HCT116 (cell line): Measurements from ENCODE around the gene GARNL3. TPM values are rescaled to one million over a fixed set of nuclear protein-coding genes. Genes with fewer than 3 reads are reported as not detected.

ENCODE experiments used
- ATAC-seq: fragments of 200-7000 bp; cut with Tn5 transposase; 2 replicates; pipeline ENCODE4 v1.9.1; 2020; ENCODE audit warnings: mild to moderate bottlenecking, moderate library complexity
- BruUV-seq: library from RNA; stranded (reverse); fragments of 400-500 nt; replicated peaks from 2 replicates; lab custom pipeline; 2021; lab: Mats Ljungman, UMichigan
- CTCF ChIA-PET: fragments of 300-600 bp; sonication (Branson Sonifier 250); formaldehyde crosslinking; loops from one replicate; lab custom pipeline; 2021; ENCODE audit warnings: antibody characterized with exemption; lab: Charles Lee
- POLR2A ChIA-PET: fragments of 300-600, 350-600 bp; sonication (Branson Sonifier 250); formaldehyde crosslinking; loops from one replicate; lab custom pipeline; 2021; ENCODE audit warnings: antibody characterized with exemption; lab: Charles Lee
- RAD21 ChIA-PET, 2 experiments: fragments of 300-600 bp; sonication (Branson Sonifier 250); formaldehyde crosslinking; loops; one replicate each; lab custom pipeline; 2023; ENCODE audit warnings: low total read pairs in 2 of 2; ENCODE audit not compliant: uncharacterized antibody in 2 of 2, unreplicated experiment in 2 of 2, low non-redundant PET in 1 of 2; lab: Charles Lee
- DNase-seq: peaks from one replicate; pipeline ENCODE4 v3.0.0-alpha.2; 2010; ENCODE audit warnings: low read depth, low spot score
- H2AFZ ChIP-seq: fragments of 200-600 bp; shearing (Covaris generic), sonication (generic); 2 replicates; pipeline ENCODE4 v1.6.1; 2017; ENCODE audit warnings: low read depth, mixed run types, mixed read lengths, antibody characterized with exemption, low read length; ENCODE audit not compliant: poor library complexity, severe bottlenecking
- H3K27ac ChIP-seq: 2 replicates; pipeline ENCODE4 v1.5.1; 2012; ENCODE audit warnings: low read depth, low read length
- H3K27me3 ChIP-seq: fragments of 200-600 bp; sonication (generic); 2 replicates; pipeline ENCODE4 v1.6.1; 2016; ENCODE audit warnings: mixed run types, low read length, mixed read lengths; ENCODE audit not compliant: insufficient read depth
- H3K36me3 ChIP-seq, 2 experiments: fragments of 200-500 bp in 1 of 2; fragments of 200-600 bp in 1 of 2; sonication (Bioruptor generic) in 1 of 2; sonication (generic) in 1 of 2; 2 replicates each; pipeline versions ENCODE4 v1.5.1 to v1.6.1; 2014 to 2016; ENCODE audit warnings: low read length in 2 of 2, inconsistent platforms in 1 of 2, mixed read lengths in 1 of 2, mixed run types in 1 of 2; ENCODE audit not compliant: insufficient read depth in 2 of 2, control insufficient read depth in 1 of 2
- H3K4me1 ChIP-seq, 2 experiments: fragments of 200-600 bp in 1 of 2; sonication (generic) in 1 of 2; 2 replicates each; pipeline versions ENCODE4 v1.5.1 to v1.6.1; 2012 to 2017; ENCODE audit warnings: low read length in 2 of 2, inconsistent platforms in 1 of 2, mild to moderate bottlenecking in 1 of 2, mixed read lengths in 1 of 2, mixed run types in 1 of 2, moderate library complexity in 1 of 2; ENCODE audit not compliant: insufficient read depth in 2 of 2, control insufficient read depth in 1 of 2
- H3K4me2 ChIP-seq: fragments of 200-600 bp; sonication (generic); 2 replicates; pipeline ENCODE4 v1.6.1; 2017; ENCODE audit warnings: mixed run types, low read length, mixed read lengths
- H3K4me3 ChIP-seq, 2 experiments: fragments of 200-600 bp in 1 of 2; sonication (generic) in 1 of 2; replicated peaks in 1 of 2; 2 replicates each; pipeline ENCODE4 v1.5.1; 2011 to 2016; ENCODE audit warnings: low read length in 2 of 2, control low read depth in 1 of 2, low read depth in 1 of 2, mild to moderate bottlenecking in 1 of 2, mixed read lengths in 1 of 2, mixed run types in 1 of 2
- H3K79me2 ChIP-seq: fragments of 200-600 bp; sonication (generic); 2 replicates; pipeline ENCODE4 v1.6.1; 2017; ENCODE audit warnings: mild to moderate bottlenecking, mixed run types, low read length, moderate library complexity, mixed read lengths; ENCODE audit not compliant: insufficient read depth
- H3K9ac ChIP-seq: fragments of 200-600 bp; sonication (generic); 2 replicates; pipeline ENCODE4 v1.6.1; 2016; ENCODE audit warnings: low read length, mixed read lengths
- H3K9me2 ChIP-seq: fragments of 200-600 bp; sonication (generic), shearing (Covaris generic); 2 replicates; pipeline ENCODE4 v1.6.1; 2017; ENCODE audit warnings: mixed run types, mild to moderate bottlenecking, moderate library complexity; ENCODE audit not compliant: insufficient read depth
- H3K9me3 ChIP-seq, 2 experiments: fragments of 200-500 bp in 1 of 2; fragments of 200-600 bp in 1 of 2; sonication (Bioruptor generic) in 1 of 2; sonication (generic) in 1 of 2; 2 replicates each; pipeline ENCODE4 v1.6.1; 2014 to 2017; ENCODE audit warnings: low read length in 2 of 2, mixed read lengths in 2 of 2, inconsistent platforms in 1 of 2, low read depth in 1 of 2, mild to moderate bottlenecking in 1 of 2, mixed run types in 1 of 2, moderate library complexity in 1 of 2; ENCODE audit not compliant: control insufficient read depth in 1 of 2, insufficient read depth in 1 of 2
- H4K20me1 ChIP-seq: fragments of 200-600 bp; sonication (generic), shearing (Covaris generic); 2 replicates; pipeline ENCODE4 v1.6.1; 2017; ENCODE audit warnings: mixed run types, mild to moderate bottlenecking, moderate library complexity; ENCODE audit not compliant: insufficient read depth
- ATF3 ChIP-seq: IDR thresholded peaks from 2 replicates; pipeline ENCODE4 v1.6.1; 2012
- CBX3 ChIP-seq: IDR thresholded peaks from 2 replicates; pipeline ENCODE4 v1.6.1; 2012; ENCODE audit warnings: low read depth
- CEBPB ChIP-seq: IDR thresholded peaks from 2 replicates; pipeline ENCODE4 v1.6.1; 2012; ENCODE audit warnings: low read depth
- CTCF ChIP-seq, 3 experiments: fragments of 200-600 bp in 1 of 3; sonication (generic) in 1 of 3; IDR thresholded peaks in 2 of 3; conservative IDR thresholded peaks in 1 of 3; 2 replicates each; pipeline ENCODE4 v1.5.1; 2012 to 2017; ENCODE audit warnings: low read depth in 2 of 3, low read length in 2 of 3, antibody characterized with exemption in 1 of 3, borderline replicate concordance in 1 of 3, control low read depth in 1 of 3, mild to moderate bottlenecking in 1 of 3, mixed read lengths in 1 of 3, mixed run types in 1 of 3, moderate library complexity in 1 of 3; ENCODE audit not compliant: insufficient read depth in 1 of 3
- EGR1 ChIP-seq: IDR thresholded peaks from 2 replicates; pipeline ENCODE4 v1.6.1; 2012; ENCODE audit warnings: low read depth
- ELF1 ChIP-seq: IDR thresholded peaks from 2 replicates; pipeline ENCODE4 v1.6.1; 2012; ENCODE audit warnings: low read depth, borderline replicate concordance
- EZH2 ChIP-seq: fragments of 200-600 bp; sonication (generic); IDR thresholded peaks from 2 replicates; pipeline ENCODE4 v1.6.1; 2017; ENCODE audit warnings: antibody characterized with exemption, mixed run types
- JUND ChIP-seq: IDR thresholded peaks from 2 replicates; pipeline ENCODE4 v1.6.1; 2012
- MAX ChIP-seq: IDR thresholded peaks from 2 replicates; pipeline ENCODE4 v1.6.1; 2012
- POLR2AphosphoS5 ChIP-seq: IDR thresholded peaks from 2 replicates; pipeline ENCODE4 v1.6.1; 2011; ENCODE audit warnings: mild to moderate bottlenecking, low read depth, low read length, moderate library complexity
- RAD21 ChIP-seq: IDR thresholded peaks from 2 replicates; pipeline ENCODE4 v1.6.1; 2012; ENCODE audit warnings: low read depth, mild to moderate bottlenecking
- REST ChIP-seq: IDR thresholded peaks from 2 replicates; pipeline ENCODE4 v1.6.1; 2012; ENCODE audit warnings: low read depth
- SIN3A ChIP-seq: IDR thresholded peaks from 2 replicates; pipeline ENCODE4 v1.6.1; 2012; ENCODE audit warnings: low read depth
- SP1 ChIP-seq: IDR thresholded peaks from 2 replicates; pipeline ENCODE4 v1.6.1; 2012; ENCODE audit warnings: low read depth
- SRF ChIP-seq: IDR thresholded peaks from 2 replicates; pipeline ENCODE4 v1.6.1; 2012; ENCODE audit warnings: low read depth
- TCF7L2 ChIP-seq: IDR thresholded peaks from 2 replicates; pipeline ENCODE4 v1.7.0; 2011; ENCODE audit warnings: borderline replicate concordance, inconsistent platforms; ENCODE audit not compliant: insufficient read depth, insufficient read length; ENCODE audit errors: extremely low read depth
- YY1 ChIP-seq: IDR thresholded peaks from 2 replicates; pipeline ENCODE4 v1.6.1; 2011; ENCODE audit warnings: low read length, low read depth, moderate library complexity, mild to moderate bottlenecking; ENCODE audit not compliant: insufficient replicate concordance; ENCODE audit errors: extremely low read depth
- ZFX ChIP-seq: fragments of 450-650 bp; IDR thresholded peaks from 2 replicates; pipeline ENCODE4 v1.6.1; 2017
- ZNF274 ChIP-seq: fragments of 200-500 bp; sonication (Bioruptor generic); IDR thresholded peaks from 2 replicates; pipeline ENCODE4 v1.6.1; 2014; ENCODE audit warnings: mild to moderate bottlenecking, low read depth, low read length, inconsistent platforms
- intact Hi-C: fragments of 100-400 bp; cut with micrococcal nuclease; formaldehyde crosslinking; loops from 2 replicates; pipeline ENCODE4 v1.10.0; 2022
- total RNA-seq: library from RNA; stranded (reverse); gene quantifications from one replicate; pipeline ENCODE4 v1.2.1, GENCODE V29; 2021; ENCODE audit not compliant: unreplicated experiment

The GARNL3 gene
- total RNA-seq, 1 experiment from 2014 or later: 8.8 TPM

- TF ChIP-seq ATF3: no peak
- no peak for TF ChIP-seq CEBPB
- no peak for TF ChIP-seq EZH2
- TF ChIP-seq POLR2AphosphoS5: no peak
- TF ChIP-seq RAD21: no peak
- TF ChIP-seq ZNF274: no peak
- TF ChIP-seq, all 23 proteins: peak for 0
Observed at GRCh38 chr9:127402401-127403090, 138.0 kb downstream of the GARNL3 start (continued).

GRCh38 chr9:127403507-127404192 lies 139.1 kb downstream of the GARNL3 start:
- H3K27me3 ChIP-seq: no peaks in the 10 kb centered on the region
- ChIA-PET POLR2A (no interaction called here), CTCF (interaction anchor here (0.5 kb wide), 1 partner anchor 179 kb away, joined by 4 read pairs; no protein-coding TSS in a partner anchor), RAD21 (no interaction called here)
- no peaks in the 10 kb centered on the region for H3K9me3 ChIP-seq
- H3K9me2 ChIP-seq: no peaks in the 10 kb centered on the region
- H3K9ac ChIP-seq: no peak overlapping the region
- no peak overlapping the region for H3K4me3 ChIP-seq
- intact Hi-C loops: no loop called here
- no peaks in the 10 kb centered on the region for H4K20me1 ChIP-seq
- DNase-seq (no peak), ATAC-seq (no peak)
- H3K79me2 ChIP-seq: no peaks in the 10 kb centered on the region
- H2AFZ ChIP-seq: no peak overlapping the region
- no TSS peak for BruUV-seq
- peaks cover 0 to 7% of the 10 kb centered on the region in 2 experiments; a peak in 1 of 4 replicates for H3K4me1 ChIP-seq
- no peak overlapping the region for H3K4me2 ChIP-seq
- peaks cover 2 to 5% of the 10 kb centered on the region in 2 experiments; a peak in 1 of 4 replicates for H3K36me3 ChIP-seq
- no peak overlapping the region for H3K27ac ChIP-seq
- TF ChIP-seq CTCF (IDR thresholded peaks at IDR 0.05 in 2 of 3, conservative IDR thresholded peaks at IDR 0.05 in 1 of 3; ENCODE audit: borderline replicate concordance in 1 of 3, insufficient read depth in 1 of 3, low read depth in 2 of 3, low read length in 2 of 3) (no peak), ZNF274 (no peak), REST (no peak), TCF7L2 (no peak), SP1 (no peak), JUND (no peak), ZFX (no peak), MAX (no peak), RAD21 (no peak), ELF1 (no peak), SIN3A (no peak), EZH2 (no peak), YY1 (no peak), SRF (no peak), EGR1 (no peak), CEBPB (no peak), CBX3 (no peak)
